HCT116 (cell line): Measurements from ENCODE around the gene CLEC10A. TPM values are rescaled to one million over a fixed set of nuclear protein-coding genes. Genes with fewer than 3 reads are reported as not detected.

Experiments
- ATAC-seq: fragments of 200-7000 bp; cut with Tn5 transposase; 2 replicates; pipeline ENCODE4 v1.9.1; 2020; ENCODE audit warnings: mild to moderate bottlenecking, moderate library complexity
- BruUV-seq: library from RNA; stranded (reverse); fragments of 400-500 nt; replicated peaks from 2 replicates; lab custom pipeline; 2021; lab: Mats Ljungman, UMichigan
- CTCF ChIA-PET: fragments of 300-600 bp; sonication (Branson Sonifier 250); formaldehyde crosslinking; loops from one replicate; lab custom pipeline; 2021; ENCODE audit warnings: antibody characterized with exemption; lab: Charles Lee
- POLR2A ChIA-PET: fragments of 300-600, 350-600 bp; sonication (Branson Sonifier 250); formaldehyde crosslinking; loops from one replicate; lab custom pipeline; 2021; ENCODE audit warnings: antibody characterized with exemption; lab: Charles Lee
- RAD21 ChIA-PET, 2 experiments: fragments of 300-600 bp; sonication (Branson Sonifier 250); formaldehyde crosslinking; loops; one replicate each; lab custom pipeline; 2023; ENCODE audit warnings: low total read pairs in 2 of 2; ENCODE audit not compliant: uncharacterized antibody in 2 of 2, unreplicated experiment in 2 of 2, low non-redundant PET in 1 of 2; lab: Charles Lee
- DNase-seq: peaks from one replicate; pipeline ENCODE4 v3.0.0-alpha.2; 2010; ENCODE audit warnings: low read depth, low spot score
- H2AFZ ChIP-seq: fragments of 200-600 bp; shearing (Covaris generic), sonication (generic); 2 replicates; pipeline ENCODE4 v1.6.1; 2017; ENCODE audit warnings: low read depth, mixed run types, mixed read lengths, antibody characterized with exemption, low read length; ENCODE audit not compliant: poor library complexity, severe bottlenecking
- H3K27ac ChIP-seq: 2 replicates; pipeline ENCODE4 v1.5.1; 2012; ENCODE audit warnings: low read depth, low read length
- H3K27me3 ChIP-seq: fragments of 200-600 bp; sonication (generic); 2 replicates; pipeline ENCODE4 v1.6.1; 2016; ENCODE audit warnings: mixed run types, low read length, mixed read lengths; ENCODE audit not compliant: insufficient read depth
- H3K36me3 ChIP-seq, 2 experiments: fragments of 200-500 bp in 1 of 2; fragments of 200-600 bp in 1 of 2; sonication (Bioruptor generic) in 1 of 2; sonication (generic) in 1 of 2; 2 replicates each; pipeline versions ENCODE4 v1.5.1 to v1.6.1; 2014 to 2016; ENCODE audit warnings: low read length in 2 of 2, inconsistent platforms in 1 of 2, mixed read lengths in 1 of 2, mixed run types in 1 of 2; ENCODE audit not compliant: insufficient read depth in 2 of 2, control insufficient read depth in 1 of 2
- H3K4me1 ChIP-seq, 2 experiments: fragments of 200-600 bp in 1 of 2; sonication (generic) in 1 of 2; 2 replicates each; pipeline versions ENCODE4 v1.5.1 to v1.6.1; 2012 to 2017; ENCODE audit warnings: low read length in 2 of 2, inconsistent platforms in 1 of 2, mild to moderate bottlenecking in 1 of 2, mixed read lengths in 1 of 2, mixed run types in 1 of 2, moderate library complexity in 1 of 2; ENCODE audit not compliant: insufficient read depth in 2 of 2, control insufficient read depth in 1 of 2
- H3K4me2 ChIP-seq: fragments of 200-600 bp; sonication (generic); 2 replicates; pipeline ENCODE4 v1.6.1; 2017; ENCODE audit warnings: mixed run types, low read length, mixed read lengths
- H3K4me3 ChIP-seq, 2 experiments: fragments of 200-600 bp in 1 of 2; sonication (generic) in 1 of 2; replicated peaks in 1 of 2; 2 replicates each; pipeline ENCODE4 v1.5.1; 2011 to 2016; ENCODE audit warnings: low read length in 2 of 2, control low read depth in 1 of 2, low read depth in 1 of 2, mild to moderate bottlenecking in 1 of 2, mixed read lengths in 1 of 2, mixed run types in 1 of 2
- H3K79me2 ChIP-seq: fragments of 200-600 bp; sonication (generic); 2 replicates; pipeline ENCODE4 v1.6.1; 2017; ENCODE audit warnings: mild to moderate bottlenecking, mixed run types, low read length, moderate library complexity, mixed read lengths; ENCODE audit not compliant: insufficient read depth
- H3K9ac ChIP-seq: fragments of 200-600 bp; sonication (generic); 2 replicates; pipeline ENCODE4 v1.6.1; 2016; ENCODE audit warnings: low read length, mixed read lengths
- H3K9me2 ChIP-seq: fragments of 200-600 bp; sonication (generic), shearing (Covaris generic); 2 replicates; pipeline ENCODE4 v1.6.1; 2017; ENCODE audit warnings: mixed run types, mild to moderate bottlenecking, moderate library complexity; ENCODE audit not compliant: insufficient read depth
- H3K9me3 ChIP-seq, 2 experiments: fragments of 200-500 bp in 1 of 2; fragments of 200-600 bp in 1 of 2; sonication (Bioruptor generic) in 1 of 2; sonication (generic) in 1 of 2; 2 replicates each; pipeline ENCODE4 v1.6.1; 2014 to 2017; ENCODE audit warnings: low read length in 2 of 2, mixed read lengths in 2 of 2, inconsistent platforms in 1 of 2, low read depth in 1 of 2, mild to moderate bottlenecking in 1 of 2, mixed run types in 1 of 2, moderate library complexity in 1 of 2; ENCODE audit not compliant: control insufficient read depth in 1 of 2, insufficient read depth in 1 of 2
- H4K20me1 ChIP-seq: fragments of 200-600 bp; sonication (generic), shearing (Covaris generic); 2 replicates; pipeline ENCODE4 v1.6.1; 2017; ENCODE audit warnings: mixed run types, mild to moderate bottlenecking, moderate library complexity; ENCODE audit not compliant: insufficient read depth
- CTCF ChIP-seq, 3 experiments: fragments of 200-600 bp in 1 of 3; sonication (generic) in 1 of 3; IDR thresholded peaks in 2 of 3; conservative IDR thresholded peaks in 1 of 3; 2 replicates each; pipeline ENCODE4 v1.5.1; 2012 to 2017; ENCODE audit warnings: low read depth in 2 of 3, low read length in 2 of 3, antibody characterized with exemption in 1 of 3, borderline replicate concordance in 1 of 3, control low read depth in 1 of 3, mild to moderate bottlenecking in 1 of 3, mixed read lengths in 1 of 3, mixed run types in 1 of 3, moderate library complexity in 1 of 3; ENCODE audit not compliant: insufficient read depth in 1 of 3
- EGR1 ChIP-seq: IDR thresholded peaks from 2 replicates; pipeline ENCODE4 v1.6.1; 2012; ENCODE audit warnings: low read depth
- JUND ChIP-seq: IDR thresholded peaks from 2 replicates; pipeline ENCODE4 v1.6.1; 2012
- MAX ChIP-seq: IDR thresholded peaks from 2 replicates; pipeline ENCODE4 v1.6.1; 2012
- POLR2A ChIP-seq: IDR thresholded peaks from 2 replicates; pipeline ENCODE4 v1.7.0; 2011; ENCODE audit warnings: borderline replicate concordance; ENCODE audit not compliant: insufficient read depth, insufficient read length; ENCODE audit errors: extremely low read depth
- REST ChIP-seq: IDR thresholded peaks from 2 replicates; pipeline ENCODE4 v1.6.1; 2012; ENCODE audit warnings: low read depth
- SP1 ChIP-seq: IDR thresholded peaks from 2 replicates; pipeline ENCODE4 v1.6.1; 2012; ENCODE audit warnings: low read depth
- ZFX ChIP-seq: fragments of 450-650 bp; IDR thresholded peaks from 2 replicates; pipeline ENCODE4 v1.6.1; 2017
- intact Hi-C: fragments of 100-400 bp; cut with micrococcal nuclease; formaldehyde crosslinking; loops from 2 replicates; pipeline ENCODE4 v1.10.0; 2022
- total RNA-seq: library from RNA; stranded (reverse); gene quantifications from one replicate; pipeline ENCODE4 v1.2.1, GENCODE V29; 2021; ENCODE audit not compliant: unreplicated experiment

The CLEC10A gene
- total RNA-seq, 1 experiment from 2014 or later: not detected

GRCh38 chr17:7083592-7083991 lies 3.5 kb upstream of the CLEC10A start:
- Histone ChIP-seq H3K9me3 (no peaks in the 10 kb centered on the region), H3K4me2 (no peak overlapping the region), H3K36me3 (no peaks in the 10 kb centered on the region), H3K9me2 (no peaks in the 10 kb centered on the region), H3K27me3 (no peaks in the 10 kb centered on the region), H3K27ac (no peak overlapping the region), H3K4me3 (no peak overlapping the region), H2AFZ (no peak overlapping the region), H3K79me2 (no peaks in the 10 kb centered on the region), H4K20me1 (no peaks in the 10 kb centered on the region), H3K4me1 (no peaks in the 10 kb centered on the region), H3K9ac (no peak overlapping the region)
- ATAC-seq (no peak), DNase-seq (no peak)
- POLR2A ChIA-PET: no interaction called here
- intact Hi-C loops: no loop called here
- RAD21 ChIA-PET: no interaction called here
- no TSS peak for BruUV-seq
- TF ChIP-seq EGR1 (no peak), CTCF (IDR thresholded peaks at IDR 0.05 in 2 of 3, conservative IDR thresholded peaks at IDR 0.05 in 1 of 3; ENCODE audit: borderline replicate concordance in 1 of 3, insufficient read depth in 1 of 3, low read depth in 2 of 3, low read length in 2 of 3) (no peak)
- CTCF ChIA-PET: no interaction called here

- Histone ChIP-seq H3K79me2 (no peaks in the 10 kb centered on the region), H3K9me3 (no peaks in the 10 kb centered on the region), H3K4me2 (no peak overlapping the region), H3K4me3 (no peak overlapping the region), H3K4me1 (no peaks in the 10 kb centered on the region), H2AFZ (no peak overlapping the region), H3K36me3 (no peaks in the 10 kb centered on the region), H3K9me2 (no peaks in the 10 kb centered on the region), H4K20me1 (no peaks in the 10 kb centered on the region), H3K27me3 (no peaks in the 10 kb centered on the region), H3K9ac (no peak overlapping the region), H3K27ac (no peak overlapping the region)
- ChIA-PET CTCF (no interaction called here), RAD21 (no interaction called here), POLR2A (no interaction called here)
- BruUV-seq: no TSS peak
- TF ChIP-seq REST (peak; percentile 59), POLR2A (no peak), ZFX (no peak), MAX (no peak), SP1 (no peak), JUND (no peak)
- ATAC-seq (no peak), DNase-seq (no peak)
- intact Hi-C loops: no loop called here
These were observed 1.5 kb upstream of the CLEC10A start for GRCh38 chr17:7081341-7082062.
